ENCODE data around the gene IL9.
"Not testable (repeated sequence)": the region's sequence is repeated elsewhere in the genome, so short reads cannot be mapped to it uniquely, and the experiment has no call there.

Gene IL9

GRCh38 chr5:135867599-135867998 is 28.0 kb downstream of the IL9 start:
- DNase-seq = no peak

DNA sequence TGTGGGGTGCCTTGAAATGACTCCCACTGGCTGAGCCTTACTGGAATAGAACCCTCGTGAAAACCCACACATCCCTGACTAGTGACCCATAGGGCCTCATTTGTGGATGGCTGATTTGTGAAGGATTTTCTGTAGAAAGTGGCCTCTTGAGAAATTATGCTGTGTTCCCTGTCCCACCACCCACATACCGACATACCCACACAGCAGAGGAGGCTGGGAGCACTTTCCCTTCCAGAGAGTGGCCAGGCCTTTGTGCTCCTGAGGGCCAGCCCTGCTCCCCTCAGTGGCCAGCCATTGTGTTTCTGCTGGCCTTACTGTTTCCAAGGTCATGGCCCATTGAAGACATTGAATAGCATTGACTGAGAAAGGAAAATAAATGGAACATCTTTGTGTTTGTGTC is 29.6 kb downstream of the IL9 start:
- no peak for DNase-seq

- no peak for DNase-seq
These were observed 30.9 kb downstream of the IL9 start for GRCh38 chr5:135864503-135865435.

DNA sequence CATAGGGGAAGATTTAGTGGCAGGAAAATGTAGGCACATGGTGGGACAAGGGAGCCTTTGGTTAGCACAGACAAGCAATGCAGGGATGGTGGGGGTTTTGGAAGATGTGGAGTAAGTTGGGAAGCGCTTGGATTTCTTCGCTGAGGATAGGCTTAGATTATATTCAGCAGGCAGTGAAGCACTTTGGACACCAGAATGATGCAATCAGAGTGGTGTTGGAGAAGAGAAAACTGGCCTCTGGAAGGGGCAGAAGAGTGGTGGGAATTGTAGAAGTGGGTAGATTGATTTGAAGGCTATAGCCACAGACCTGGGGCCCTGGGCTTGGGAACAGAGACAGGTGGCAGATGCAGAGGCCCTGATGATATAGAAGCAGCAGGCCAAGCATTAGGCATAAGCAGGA is 32.9 kb downstream of the IL9 start:
- DNase-seq = no peak

DNA sequence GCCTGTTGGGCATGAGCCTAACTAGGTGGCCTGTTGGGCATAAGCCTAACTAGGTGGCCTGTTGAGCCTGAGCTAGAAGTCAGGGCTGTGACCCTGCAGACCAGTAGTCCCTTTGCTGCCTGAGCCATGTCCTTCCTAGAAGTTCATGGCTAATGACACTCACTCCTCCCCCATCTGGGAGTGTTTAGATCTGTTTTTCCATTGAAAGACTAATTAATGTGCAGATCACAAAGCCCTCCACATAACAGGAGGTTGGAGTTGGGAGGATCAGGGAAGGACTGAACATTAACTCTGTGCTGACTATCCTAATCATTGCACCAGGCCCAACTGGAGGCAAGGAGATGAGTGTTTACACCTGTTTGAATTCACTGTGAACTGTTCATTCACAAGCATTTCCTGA is 33.6 kb downstream of the IL9 start:
- DNase-seq = no peak

- DNase-seq = no peak
These were observed 34.0 kb downstream of the IL9 start for GRCh38 chr5:135861641-135862040.

DNA sequence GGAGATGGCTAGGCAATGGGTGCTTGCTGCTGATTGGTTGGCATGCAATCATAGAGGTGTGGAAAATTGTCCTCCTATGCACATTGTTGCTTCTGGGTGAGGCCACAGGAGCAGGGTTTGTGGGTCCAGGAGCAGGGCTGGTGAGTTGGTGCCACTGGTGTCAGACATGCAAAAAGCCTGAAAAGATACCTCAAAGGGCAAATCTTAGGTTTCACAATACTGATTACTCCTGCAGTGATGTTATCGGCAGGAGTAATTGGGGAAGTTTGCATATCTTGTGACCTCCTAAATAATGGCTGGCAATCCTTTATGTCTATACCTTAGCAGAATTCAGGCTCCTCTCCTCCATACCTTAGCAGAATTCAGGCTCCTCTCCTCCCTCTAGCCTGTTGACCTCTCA is 36.0 kb downstream of the IL9 start:
- DNase-seq = no peak

GRCh38 chr5:135859186-135859585 is 36.5 kb downstream of the IL9 start:
- not testable (repeated sequence) for DNase-seq

- DNase-seq = no peak
These were observed 37.9 kb downstream of the IL9 start for GRCh38 chr5:135857630-135858311.

DNA sequence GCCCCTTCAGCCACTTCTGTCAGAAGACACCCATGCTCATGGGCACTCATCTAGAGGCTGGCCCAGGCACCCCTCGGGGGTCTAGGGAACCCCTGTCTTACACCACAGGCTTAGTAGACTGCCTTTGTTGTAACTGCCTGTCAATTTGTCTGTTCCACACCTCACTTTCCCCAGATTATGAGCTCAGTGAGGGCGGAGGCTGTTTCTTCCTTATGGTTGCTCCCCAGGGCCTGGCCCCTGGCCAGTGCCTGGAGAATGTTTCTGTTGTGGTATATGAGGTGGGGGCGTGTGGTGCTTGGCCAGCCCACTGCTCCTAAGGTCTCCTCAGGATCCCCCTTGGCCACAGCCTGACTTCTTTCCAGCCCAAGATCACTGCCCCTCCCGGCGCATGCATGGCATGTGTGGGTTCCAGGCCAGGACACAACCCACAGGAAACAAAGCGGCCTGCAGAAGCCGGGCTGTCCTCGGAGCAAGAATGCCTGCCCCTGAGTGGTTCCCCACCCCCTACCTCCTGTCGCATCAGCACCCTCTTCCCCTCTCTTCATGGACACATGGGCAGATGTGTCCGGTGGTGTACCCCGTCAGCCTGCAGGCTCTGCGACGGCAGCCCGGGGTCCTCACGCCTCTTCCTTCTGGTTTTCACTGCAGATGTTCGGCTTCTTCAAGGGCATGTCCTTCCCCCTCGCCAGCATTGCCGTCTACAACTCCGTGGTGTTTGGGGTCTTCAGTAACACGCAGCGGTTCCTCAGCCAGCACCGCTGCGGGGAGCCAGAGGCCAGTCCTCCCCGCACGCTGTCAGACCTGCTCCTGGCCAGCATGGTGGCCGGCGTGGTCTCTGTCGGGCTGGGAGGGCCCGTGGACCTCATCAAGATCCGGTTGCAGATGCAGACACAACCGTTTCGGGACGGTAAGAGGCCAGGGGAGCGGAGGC is 43.5 kb downstream of the IL9 start:
- no peak for DNase-seq

DNA sequence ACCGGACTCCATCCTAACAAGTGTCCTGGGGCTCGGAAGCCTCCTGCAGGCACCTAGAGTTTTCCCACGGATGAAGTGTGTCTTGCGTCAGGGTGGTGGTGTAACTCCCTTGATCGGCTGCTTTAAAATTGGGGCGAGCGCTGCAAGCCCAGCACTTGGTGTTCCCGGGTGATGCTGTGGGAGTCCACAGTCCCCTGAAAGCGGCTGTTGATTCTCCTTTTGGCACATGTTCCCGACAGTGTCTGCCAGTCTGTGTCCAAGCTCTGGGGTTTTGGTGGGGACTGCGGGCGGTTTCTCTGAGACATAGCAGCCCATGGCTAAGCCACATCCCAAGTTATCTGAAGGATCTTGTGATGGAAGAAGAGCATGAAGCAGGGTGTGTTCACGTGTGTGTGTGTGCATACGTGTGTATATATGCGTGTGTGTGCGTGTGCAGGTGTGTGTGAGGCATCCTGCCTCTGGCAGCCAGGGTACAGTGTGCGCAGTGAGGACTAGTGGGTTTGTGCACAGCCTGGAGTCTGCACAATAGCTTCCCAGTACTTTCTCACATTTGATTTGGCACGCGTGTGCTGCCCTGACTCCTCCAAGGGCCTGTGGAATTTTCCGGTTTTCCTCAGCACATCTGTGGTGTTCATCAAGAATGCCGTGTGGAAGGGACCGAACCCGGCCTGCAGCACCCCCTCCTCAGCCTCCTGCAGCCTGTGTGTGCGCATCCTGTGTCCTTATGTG is 44.3 kb downstream of the IL9 start:
- DNase-seq = no peak

DNA sequence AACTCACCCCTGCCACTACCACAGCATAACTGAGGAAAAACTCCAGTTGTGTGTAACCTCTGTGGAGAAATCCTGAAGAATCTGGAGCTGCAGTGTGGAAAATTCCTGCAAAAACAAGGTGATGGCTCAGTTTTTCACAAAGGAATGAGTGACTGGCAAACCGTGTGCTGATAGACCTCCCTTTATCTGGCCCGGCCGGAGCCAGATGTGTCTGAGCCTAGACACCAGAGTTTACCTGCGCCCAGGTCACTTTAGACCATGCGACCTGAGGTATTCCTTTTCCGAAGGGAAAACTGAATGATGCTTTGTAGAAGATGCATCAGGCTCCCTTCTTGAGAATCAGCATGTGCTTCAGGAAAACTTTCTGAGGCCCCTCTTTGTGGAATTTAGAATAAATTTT is 45.0 kb downstream of the IL9 start:
- no peak for DNase-seq

DNA sequence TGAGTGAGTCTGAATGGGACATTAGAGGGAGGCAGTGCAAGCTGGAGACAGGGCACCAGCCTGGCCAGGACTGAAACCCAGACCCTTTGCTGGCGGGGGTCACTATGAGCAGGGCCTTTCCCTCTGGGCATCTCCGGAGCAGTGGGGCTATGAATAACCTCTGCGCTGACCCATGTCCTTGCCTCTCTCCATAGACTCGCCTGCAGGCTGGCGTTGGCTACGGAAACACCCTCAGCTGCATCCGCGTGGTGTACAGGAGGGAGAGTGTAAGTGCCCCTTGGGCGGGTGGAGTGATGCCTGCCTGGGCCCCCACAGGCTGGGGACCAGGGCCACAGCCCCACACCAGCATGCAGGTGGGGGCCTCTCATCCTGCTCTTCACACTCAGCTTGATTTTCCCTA is 45.4 kb downstream of the IL9 start:
- DNase-seq = no peak

- no peak for DNase-seq
These were observed 47.7 kb downstream of the IL9 start for GRCh38 chr5:135847976-135848375.

DNA sequence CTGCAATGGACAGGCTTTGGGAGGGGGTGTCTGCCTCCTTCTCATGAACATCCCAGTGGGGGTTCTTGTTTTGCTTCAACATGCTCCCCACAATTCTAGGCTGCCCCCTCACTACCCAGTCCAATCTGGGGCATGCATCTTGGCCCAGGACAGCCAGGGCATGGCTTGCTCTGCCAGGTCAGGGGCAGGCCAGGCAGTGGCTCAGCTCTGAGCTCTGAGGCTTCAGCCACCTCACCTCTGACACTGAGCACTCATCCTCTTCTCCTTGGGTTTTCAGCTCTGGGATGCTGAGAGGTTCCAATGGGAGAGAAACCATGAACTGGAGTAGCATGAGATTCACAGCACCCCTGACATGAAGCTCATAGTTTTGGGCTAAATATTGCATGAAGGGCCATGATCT is 49.3 kb downstream of the IL9 start:
- no peak for DNase-seq

DNA sequence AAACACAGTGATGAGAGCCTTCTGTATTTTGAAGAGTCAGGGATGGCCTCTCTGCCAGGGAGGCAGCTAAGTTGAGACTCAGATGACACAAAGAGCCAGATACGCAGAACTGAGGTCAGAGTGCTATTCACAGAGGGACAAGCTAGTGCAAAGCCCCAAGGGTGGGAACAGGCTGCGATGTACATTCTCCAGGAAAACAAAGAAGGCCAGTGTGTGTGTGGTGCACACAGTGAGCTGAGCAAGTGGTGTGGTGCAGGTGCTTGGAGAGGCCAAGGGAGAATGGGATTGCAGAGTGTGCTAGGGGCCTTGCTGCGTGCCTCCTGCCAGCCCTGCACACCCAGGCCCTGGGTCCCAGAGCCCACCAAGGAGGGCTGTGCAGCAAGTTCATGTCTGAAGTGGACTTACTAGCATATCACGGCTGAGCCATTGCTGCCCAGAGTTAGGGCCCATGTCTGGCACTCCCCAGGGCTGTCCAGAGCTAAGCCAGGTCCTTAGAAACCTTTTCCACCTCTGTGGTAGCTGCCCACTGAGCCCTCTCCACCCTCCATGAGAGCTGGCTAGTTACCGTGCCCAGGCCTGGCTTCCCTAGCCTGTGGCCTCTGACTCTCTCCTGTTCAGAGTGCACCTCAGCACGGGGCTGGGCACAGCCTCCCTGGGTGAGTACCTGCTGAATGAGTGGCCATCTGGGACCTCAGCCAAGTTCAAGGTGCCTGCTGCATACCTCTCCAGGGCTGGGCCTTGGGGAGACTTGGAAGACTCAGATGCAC is 51.9 kb downstream of the IL9 start:
- DNase-seq = no peak

- DNase-seq = no peak
These were observed 52.9 kb downstream of the IL9 start for GRCh38 chr5:135842737-135843136.

Data from NCI-H1417 treated with DMSO at 0.1 percent for 48 hours (cell line).